ENCODE data around the gene ARL8B.
A peak's percentile ranks its signal among the peaks of the same experiment; 100 is the strongest.
"Not testable (repeated sequence)": the region's sequence is repeated elsewhere in the genome, so short reads cannot be mapped to it uniquely, and the experiment has no call there.

ARL8B gene

GRCh38 chr3:5122030-5122740 lies at the start of gene ARL8B:
Gene ARL8B (plus strand): TSS chr3:5122292. CDS start chr3:5122466, 174 bp downstream.
- DNase-seq (ENCODE audit: low read depth in 2 of 2): peak; percentile 82 to 89

GRCh38 chr3:5073374-5074085 lies 48.6 kb upstream of the ARL8B start:
- DNase-seq (ENCODE audit: low read depth in 2 of 2): no peak

GRCh38 chr3:5078151-5078550 lies 43.9 kb upstream of the ARL8B start:
- no peak for DNase-seq (ENCODE audit: low read depth in 2 of 2)

GRCh38 chr3:5079761-5080160 lies 42.3 kb upstream of the ARL8B start:
- DNase-seq (ENCODE audit: low read depth in 2 of 2): no peak

GRCh38 chr3:5080779-5081550 lies 41.1 kb upstream of the ARL8B start:
- DNase-seq (ENCODE audit: low read depth in 2 of 2): no peak

GRCh38 chr3:5081973-5082788 lies 39.9 kb upstream of the ARL8B start:
- not testable (repeated sequence) for DNase-seq (ENCODE audit: low read depth in 2 of 2)

- DNase-seq (ENCODE audit: low read depth in 2 of 2): no peak
Observed at GRCh38 chr3:5082789-5083115, 39.3 kb upstream of the ARL8B start.

- no peak for DNase-seq (ENCODE audit: low read depth in 2 of 2)
Observed at GRCh38 chr3:5084224-5084623, 37.9 kb upstream of the ARL8B start.

GRCh38 chr3:5086708-5087107 lies 35.4 kb upstream of the ARL8B start:
- DNase-seq (ENCODE audit: low read depth in 2 of 2): no peak

- DNase-seq (ENCODE audit: low read depth in 2 of 2): no peak
Observed at GRCh38 chr3:5087209-5087608, 34.9 kb upstream of the ARL8B start.

GRCh38 chr3:5090197-5090596 lies 31.9 kb upstream of the ARL8B start:
- no peak for DNase-seq (ENCODE audit: low read depth in 2 of 2)

GRCh38 chr3:5092018-5092417 lies 30.1 kb upstream of the ARL8B start:
- no peak for DNase-seq (ENCODE audit: low read depth in 2 of 2)

GRCh38 chr3:5093731-5094130 lies 28.4 kb upstream of the ARL8B start:
- no peak for DNase-seq (ENCODE audit: low read depth in 2 of 2)

GRCh38 chr3:5095886-5096285 lies 26.2 kb upstream of the ARL8B start:
- DNase-seq (ENCODE audit: low read depth in 2 of 2): no peak

GRCh38 chr3:5096336-5097008 lies 25.6 kb upstream of the ARL8B start:
- no peak for DNase-seq (ENCODE audit: low read depth in 2 of 2)

- no peak for DNase-seq (ENCODE audit: low read depth in 2 of 2)
Observed at GRCh38 chr3:5098346-5098745, 23.7 kb upstream of the ARL8B start.

- no peak for DNase-seq (ENCODE audit: low read depth in 2 of 2)
Observed at GRCh38 chr3:5102532-5102931, 19.6 kb upstream of the ARL8B start.

- DNase-seq (ENCODE audit: low read depth in 2 of 2): no peak
Observed at GRCh38 chr3:5103743-5104142, 18.3 kb upstream of the ARL8B start.

GRCh38 chr3:5105050-5105449 lies 17.0 kb upstream of the ARL8B start:
- DNase-seq (ENCODE audit: low read depth in 2 of 2): no peak

- not testable (repeated sequence) for DNase-seq (ENCODE audit: low read depth in 2 of 2)
Observed at GRCh38 chr3:5106371-5106770, 15.7 kb upstream of the ARL8B start.

- not testable (repeated sequence) for DNase-seq (ENCODE audit: low read depth in 2 of 2)
Observed at GRCh38 chr3:5106933-5107334, 15.2 kb upstream of the ARL8B start.

Data from stimulated activated CD8-positive, alpha-beta memory T cell treated with anti-CD3 and anti-CD28 coated beads, Interleukin-7, amount 100 ng/mL, for 4 hours (primary cell).